Measurements from ENCODE around the gene KDF1.

The KDF1 gene

GRCh38 chr1:26959722-26960624 is at the start of gene KDF1:
KDF1 (minus strand) TSS chr1:26960468; CDS start chr1:26952380, 8,088 bp downstream.
- DNase-seq: peak; percentile 62

GRCh38 chr1:27009601-27010197 is 49.4 kb upstream of the KDF1 start:
- DNase-seq: no peak

- DNase-seq: no peak
Measured at GRCh38 chr1:27007909-27008582, 47.8 kb upstream of the KDF1 start.

- DNase-seq: no peak
Measured at GRCh38 chr1:27006683-27007082, 46.4 kb upstream of the KDF1 start.

- DNase-seq: no peak
Measured at GRCh38 chr1:27005648-27006496, 45.6 kb upstream of the KDF1 start.

GRCh38 chr1:27005166-27005530 is 44.9 kb upstream of the KDF1 start:
- no peak for DNase-seq

- DNase-seq: no peak
Measured at GRCh38 chr1:27004471-27005165, 44.4 kb upstream of the KDF1 start.

- no peak for DNase-seq
Measured at GRCh38 chr1:27003745-27004470, 43.6 kb upstream of the KDF1 start.

GRCh38 chr1:27001570-27002360 is 41.5 kb upstream of the KDF1 start:
- DNase-seq: no peak

- no peak for DNase-seq
Measured at GRCh38 chr1:27000817-27001460, 40.7 kb upstream of the KDF1 start.

GRCh38 chr1:27000090-27000816 is 40.0 kb upstream of the KDF1 start:
- DNase-seq: no peak

GRCh38 chr1:26999440-26999987 is 39.2 kb upstream of the KDF1 start:
- DNase-seq: no peak

GRCh38 chr1:26998429-26999300 is 38.4 kb upstream of the KDF1 start:
- DNase-seq: no peak

- no peak for DNase-seq
Measured at GRCh38 chr1:26996665-26997064, 36.4 kb upstream of the KDF1 start.

GRCh38 chr1:26996024-26996423 is 35.8 kb upstream of the KDF1 start:
- DNase-seq: no peak

- no peak for DNase-seq
Measured at GRCh38 chr1:26994787-26995517, 34.7 kb upstream of the KDF1 start.

Measured in activated CD8-positive, alpha-beta memory T cell treated with anti-CD3 and anti-CD28 coated beads, Interleukin-2, amount 50 U/mL, for 4 hours (primary cell).